Thyroid gland (tissue), 4 donors: ENCODE measurements around the gene EEF1A1. TPM values are rescaled to one million over a fixed set of nuclear protein-coding genes. Genes with fewer than 3 reads are reported as not detected.
"Not testable (repeated sequence)": the region's sequence is repeated elsewhere in the genome, so short reads cannot be mapped to it uniquely, and the experiment has no call there.

Source experiments
- DNase-seq, 2 donors: peaks; one replicate each; pipeline ENCODE4 v3.0.0-alpha.2; 2019
- H3K27ac ChIP-seq, 3 donors: fragments of 200-600 bp; sonication (generic); 1 replicate in 2 of 3; 2 replicates in 1 of 3; pipeline ENCODE4 v1.5.1; 2016 to 2019; ENCODE audit warnings: mild to moderate bottlenecking in 1 of 3, moderate library complexity in 1 of 3
- H3K27me3 ChIP-seq: fragments of 200-600 bp; sonication (generic); one replicate; pipeline ENCODE4 v1.5.1; 2019
- H3K36me3 ChIP-seq, 2 donors: fragments of 200-600 bp; sonication (generic); one replicate each; pipeline ENCODE4 v1.5.1; 2016 to 2019
- H3K4me1 ChIP-seq, 2 donors: fragments of 200-600 bp; sonication (generic); one replicate each; pipeline ENCODE4 v1.5.1; 2017 to 2019
- H3K4me3 ChIP-seq, 3 donors: fragments of 200-600 bp; sonication (generic); replicated peaks in 1 of 3; 1 replicate in 2 of 3; 2 replicates in 1 of 3; pipeline ENCODE4 v1.5.1; 2016; ENCODE audit warnings: mild to moderate bottlenecking in 1 of 3
- H3K9me3 ChIP-seq: fragments of 200-600 bp; sonication (generic); one replicate; pipeline ENCODE4 v1.5.1; 2017
- POLR2A ChIP-seq, 2 donors: fragments of 450-650 bp; IDR thresholded peaks; one replicate each; pipeline ENCODE4 v1.6.1; 2017; ENCODE audit warnings: antibody characterized with exemption in 2 of 2, mild to moderate bottlenecking in 2 of 2, moderate library complexity in 1 of 2
- WGBS, 2 donors: methylation state at CpG; one replicate each; pipeline ENCODE4 v1.1.5; 2017; 5-methylcytosine and 5-hydroxymethylcytosine counted together
- intact Hi-C: fragments of 100-400 bp; cut with DNase I; formaldehyde crosslinking; loops from one replicate; pipeline ENCODE4 v1.15.1; 2023
- total RNA-seq, 4 donors: library from RNA; depleted of rRNA; stranded (reverse); fragments of >200 nt; gene quantifications; one replicate each; pipeline ENCODE4 v1.2.3, GENCODE V29; 2016
- TF ChIP-seq, protein P1 (sequence below), 6 experiments: fragments of 200-600 bp in 3 of 6; fragments of 450-650 bp in 3 of 6; sonication (generic) in 3 of 6; IDR thresholded peaks; one replicate each; pipeline ENCODE4 v1.5.1; 2016 to 2019; ENCODE audit warnings: antibody characterized with exemption in 6 of 6, mild to moderate bottlenecking in 2 of 6, inconsistent platforms in 1 of 6, moderate library complexity in 1 of 6

The EEF1A1 gene
- total RNA-seq, 4 donors from 2014 or later, result 9,141 to 11,705 (median 10,644) TPM

- no peak for TF ChIP-seq POLR2A (IDR thresholded peaks at IDR 0.05)
- TF ChIP-seq, protein P1, sequence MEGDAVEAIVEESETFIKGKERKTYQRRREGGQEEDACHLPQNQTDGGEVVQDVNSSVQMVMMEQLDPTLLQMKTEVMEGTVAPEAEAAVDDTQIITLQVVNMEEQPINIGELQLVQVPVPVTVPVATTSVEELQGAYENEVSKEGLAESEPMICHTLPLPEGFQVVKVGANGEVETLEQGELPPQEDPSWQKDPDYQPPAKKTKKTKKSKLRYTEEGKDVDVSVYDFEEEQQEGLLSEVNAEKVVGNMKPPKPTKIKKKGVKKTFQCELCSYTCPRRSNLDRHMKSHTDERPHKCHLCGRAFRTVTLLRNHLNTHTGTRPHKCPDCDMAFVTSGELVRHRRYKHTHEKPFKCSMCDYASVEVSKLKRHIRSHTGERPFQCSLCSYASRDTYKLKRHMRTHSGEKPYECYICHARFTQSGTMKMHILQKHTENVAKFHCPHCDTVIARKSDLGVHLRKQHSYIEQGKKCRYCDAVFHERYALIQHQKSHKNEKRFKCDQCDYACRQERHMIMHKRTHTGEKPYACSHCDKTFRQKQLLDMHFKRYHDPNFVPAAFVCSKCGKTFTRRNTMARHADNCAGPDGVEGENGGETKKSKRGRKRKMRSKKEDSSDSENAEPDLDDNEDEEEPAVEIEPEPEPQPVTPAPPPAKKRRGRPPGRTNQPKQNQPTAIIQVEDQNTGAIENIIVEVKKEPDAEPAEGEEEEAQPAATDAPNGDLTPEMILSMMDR (IDR thresholded peaks at IDR 0.05), result no peak
- H3K27me3 ChIP-seq, result no peaks in the 10 kb centered on the region
- intact Hi-C loops, result no loop called here
- DNase-seq, result no peak
- no peaks in the 10 kb centered on the region for H3K9me3 ChIP-seq
- no peaks in the 10 kb centered on the region for H3K36me3 ChIP-seq
- no peak overlapping the region for H3K27ac ChIP-seq
- WGBS, 2 donors, result 95 to 96% methylated on average over 17 of the region's 17 CpGs
- H3K4me1 ChIP-seq, result no peaks in the 10 kb centered on the region
- no peak overlapping the region for H3K4me3 ChIP-seq
Measured at GRCh38 chr6:73564578-73565345, 43.9 kb upstream of the EEF1A1 start.

DNA sequence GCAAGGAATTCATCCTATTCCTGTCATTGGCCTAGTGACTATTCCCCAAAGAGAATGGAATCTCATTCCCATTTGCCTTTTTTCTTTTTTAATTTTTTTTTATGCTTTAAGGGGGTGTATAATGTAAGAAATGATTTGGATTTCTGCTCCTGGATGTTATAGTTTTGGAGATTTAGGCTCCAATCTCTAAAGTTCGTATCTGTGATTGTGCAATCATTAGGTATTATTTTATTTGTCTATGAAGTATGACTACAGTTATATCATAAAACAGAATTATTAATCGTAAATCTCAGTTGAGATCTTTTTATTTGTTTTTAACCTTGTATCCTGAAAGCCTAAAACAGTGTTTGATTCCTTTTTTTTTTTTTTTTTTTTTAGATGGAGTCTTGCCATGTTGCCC, 41.7 kb upstream of the EEF1A1 start:
- no peak for TF ChIP-seq POLR2A (IDR thresholded peaks at IDR 0.05)
- TF ChIP-seq, protein P1 (IDR thresholded peaks at IDR 0.05), result no peak
- no peaks in the 10 kb centered on the region for H3K36me3 ChIP-seq
- WGBS, 2 donors, result 88 to 97% methylated on average over 2 of the region's 2 CpGs
- no peak overlapping the region for H3K27ac ChIP-seq
- intact Hi-C loops, result no loop called here
- H3K27me3 ChIP-seq, result no peaks in the 10 kb centered on the region
- no peaks in the 10 kb centered on the region for H3K4me1 ChIP-seq
- no peaks in the 10 kb centered on the region for H3K9me3 ChIP-seq
- H3K4me3 ChIP-seq, result no peak overlapping the region
- DNase-seq, result no peak

- Histone ChIP-seq H3K36me3 (no peaks in the 10 kb centered on the region), H3K4me1 (no peaks in the 10 kb centered on the region), H3K27me3 (no peaks in the 10 kb centered on the region), H3K9me3 (no peaks in the 10 kb centered on the region), H3K27ac (no peak overlapping the region), H3K4me3 (no peak overlapping the region)
- intact Hi-C loops, result no loop called here
- WGBS, 2 donors, result 93 to 94% methylated on average over 9 of the region's 9 CpGs
- TF ChIP-seq POLR2A (IDR thresholded peaks at IDR 0.05), result no peak
- TF ChIP-seq, protein P1 (IDR thresholded peaks at IDR 0.05), result no peak
- DNase-seq, result no peak
Measured at GRCh38 chr6:73560853-73561407, 40.1 kb upstream of the EEF1A1 start.

DNA sequence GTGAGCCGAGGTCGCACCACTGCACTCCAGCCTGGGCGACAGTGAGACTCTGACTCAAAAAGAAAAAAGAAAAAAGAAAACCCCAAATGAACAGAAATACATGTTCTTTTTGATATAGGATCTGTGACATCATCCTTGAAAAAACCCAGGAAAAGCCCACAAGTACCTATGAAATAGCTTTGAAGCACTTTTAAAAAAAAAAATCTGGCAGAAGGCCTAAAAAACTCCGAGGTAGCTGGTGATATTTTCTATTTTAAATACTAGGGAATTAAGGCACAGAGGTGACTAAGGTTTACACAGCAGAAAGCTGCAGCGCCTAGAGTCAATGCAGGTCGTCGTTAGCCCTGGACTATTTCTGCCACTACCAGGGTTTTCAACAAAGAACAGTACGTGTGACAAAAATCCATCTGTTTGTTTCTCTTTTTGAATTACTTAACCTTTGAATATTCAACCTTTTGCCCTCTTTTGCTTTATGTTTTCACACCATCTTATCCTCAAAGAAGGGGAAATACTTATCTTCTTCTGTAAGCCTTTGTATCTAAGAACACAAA, 39.4 kb upstream of the EEF1A1 start:
- TF ChIP-seq, protein P1 (IDR thresholded peaks at IDR 0.05), result no peak
- no peak for TF ChIP-seq POLR2A (IDR thresholded peaks at IDR 0.05)
- no peaks in the 10 kb centered on the region for H3K4me1 ChIP-seq
- WGBS, 2 donors, result 61% methylated on average over 8 of the region's 8 CpGs
- H3K36me3 ChIP-seq, result no peaks in the 10 kb centered on the region
- intact Hi-C loops, result no loop called here
- no peaks in the 10 kb centered on the region for H3K9me3 ChIP-seq
- no peaks in the 10 kb centered on the region for H3K27me3 ChIP-seq
- DNase-seq, result no peak
- H3K4me3 ChIP-seq, result no peak overlapping the region
- H3K27ac ChIP-seq, result no peak overlapping the region

- H3K27me3 ChIP-seq, H3K4me1 ChIP-seq, DNase-seq, H3K36me3 ChIP-seq, H3K9me3 ChIP-seq, H3K4me3 ChIP-seq, intact Hi-C loops, H3K27ac ChIP-seq: not testable (repeated sequence)
- 93 to 97% methylated on average over 12 of the region's 12 CpGs for WGBS, 2 donors
Measured at GRCh38 chr6:73559399-73559794, 38.6 kb upstream of the EEF1A1 start.
